Chondrocyte (in vitro differentiated cells): ENCODE results near the gene AURKAIP1. TPM values are rescaled to one million over a fixed set of nuclear protein-coding genes. Genes with fewer than 3 reads are reported as not detected.

ENCODE experiments used
- DNase-seq: peaks from one replicate; pipeline ENCODE4 v3.0.0; 2021; ENCODE audit warnings: mixed read lengths, low spot score
- H3K27ac Mint-ChIP-seq: one replicate; pipeline ENCODE4 v1.8.0; 2021; ENCODE audit warnings: mild to moderate bottlenecking, moderate library complexity, mixed read lengths; ENCODE audit not compliant: unreplicated experiment
- H3K27me3 Mint-ChIP-seq: 2 replicates; pipeline ENCODE4 v1.8.0; 2021; ENCODE audit warnings: low read depth, mixed read lengths
- H3K36me3 Mint-ChIP-seq: 2 replicates; pipeline ENCODE4 v1.8.0; 2021; ENCODE audit warnings: low read depth, mixed read lengths
- H3K4me1 Mint-ChIP-seq: 2 replicates; pipeline ENCODE4 v1.8.0; 2021; ENCODE audit warnings: low read depth, mild to moderate bottlenecking, mixed read lengths
- H3K4me3 Mint-ChIP-seq: one replicate; pipeline ENCODE4 v1.8.0; 2021; ENCODE audit warnings: mild to moderate bottlenecking, moderate library complexity, mixed read lengths; ENCODE audit not compliant: unreplicated experiment
- H3K9me3 Mint-ChIP-seq: 2 replicates; pipeline ENCODE4 v1.8.0; 2021; ENCODE audit warnings: low read depth, mixed read lengths
- CTCF ChIP-seq: fragments of 200-600 bp; sonication (generic); IDR thresholded peaks from 2 replicates; pipeline ENCODE4 v1.5.0; 2021; ENCODE audit warnings: antibody characterized with exemption, mild to moderate bottlenecking, moderate library complexity
- total RNA-seq: library from RNA; stranded (reverse); gene quantifications from 3 replicates; pipeline ENCODE4 v1.2.1, GENCODE V29; 2021

The AURKAIP1 gene
- total RNA-seq, 1 donor from 2014 or later = 89.0 TPM

GRCh38 chr1:1421147-1421906 lies 46.3 kb upstream of the AURKAIP1 start, which contains the start of gene ANKRD65:
TSS of gene ANKRD65 (minus strand) at chr1:1421276. CDS start at chr1:1421005, 271 bp downstream.
- Mint-ChIP-seq H3K4me1 (no peaks in the 10 kb centered on the region), H3K27me3 (no peaks in the 10 kb centered on the region), H3K27ac (no peak within 1 kb of the TSS), H3K4me3 (no peak within 1 kb of the TSS), H3K9me3 (no peaks in the 10 kb centered on the region), H3K36me3 (no peaks in the 10 kb centered on the region)
- TF ChIP-seq CTCF = no peak
- DNase-seq = no peak

- no peak overlapping the region for H3K4me3 Mint-ChIP-seq
- H3K27me3 Mint-ChIP-seq = no peaks in the 10 kb centered on the region
- H3K27ac Mint-ChIP-seq = no peak overlapping the region
- no peaks in the 10 kb centered on the region for H3K4me1 Mint-ChIP-seq
- DNase-seq = no peak
- no peak for TF ChIP-seq CTCF
- no peaks in the 10 kb centered on the region for H3K9me3 Mint-ChIP-seq
- H3K36me3 Mint-ChIP-seq = no peaks in the 10 kb centered on the region
Observed at GRCh38 chr1:1420654-1421141, 45.7 kb upstream of the AURKAIP1 start.

- Mint-ChIP-seq H3K4me1 (no peaks in the 10 kb centered on the region), H3K4me3 (no peak overlapping the region), H3K36me3 (no peaks in the 10 kb centered on the region), H3K9me3 (no peaks in the 10 kb centered on the region), H3K27ac (no peak overlapping the region), H3K27me3 (no peaks in the 10 kb centered on the region)
- peak; percentile 94 for DNase-seq
- TF ChIP-seq CTCF = no peak
Observed at GRCh38 chr1:1419813-1420653, 45.0 kb upstream of the AURKAIP1 start.

GRCh38 chr1:1419363-1419812 lies 44.4 kb upstream of the AURKAIP1 start:
- no peak for TF ChIP-seq CTCF
- DNase-seq = peak; percentile 93
- Mint-ChIP-seq H3K4me1 (no peaks in the 10 kb centered on the region), H3K27ac (no peak overlapping the region), H3K9me3 (no peaks in the 10 kb centered on the region), H3K27me3 (no peaks in the 10 kb centered on the region), H3K4me3 (no peak overlapping the region), H3K36me3 (no peaks in the 10 kb centered on the region)
